ENCODE results near the gene OXGR1. TPM values are rescaled to one million over a fixed set of nuclear protein-coding genes. Genes with fewer than 3 reads are reported as not detected.
"Not testable (repeated sequence)": the region's sequence is repeated elsewhere in the genome, so short reads cannot be mapped to it uniquely, and the experiment has no call there.

The OXGR1 gene
- total RNA-seq, 1 experiment from 2014 or later, result not detected

GRCh38 chr13:97000295-97000925 is 6.1 kb upstream of the OXGR1 start:
- Histone ChIP-seq H3K36me3 (no peaks in the 10 kb centered on the region), H3K4me3 (no peak overlapping the region), H3K27me3 (replicated peaks) (peaks cover 27% of the 10 kb centered on the region), H3K9me3 (replicated peaks) (no peaks in the 10 kb centered on the region), H3K4me1 (replicated peaks) (peaks cover 26% of the 10 kb centered on the region), H3K27ac (no peak overlapping the region)
- DNase-seq (ENCODE audit: low read depth in 1 of 2, low spot score in 2 of 2), result no peak

- peaks cover 14% of the 10 kb centered on the region for H3K4me1 ChIP-seq (replicated peaks)
- no peak for DNase-seq (ENCODE audit: low read depth in 1 of 2, low spot score in 2 of 2)
These were observed 4.8 kb upstream of the OXGR1 start for GRCh38 chr13:96999091-96999490.

DNA sequence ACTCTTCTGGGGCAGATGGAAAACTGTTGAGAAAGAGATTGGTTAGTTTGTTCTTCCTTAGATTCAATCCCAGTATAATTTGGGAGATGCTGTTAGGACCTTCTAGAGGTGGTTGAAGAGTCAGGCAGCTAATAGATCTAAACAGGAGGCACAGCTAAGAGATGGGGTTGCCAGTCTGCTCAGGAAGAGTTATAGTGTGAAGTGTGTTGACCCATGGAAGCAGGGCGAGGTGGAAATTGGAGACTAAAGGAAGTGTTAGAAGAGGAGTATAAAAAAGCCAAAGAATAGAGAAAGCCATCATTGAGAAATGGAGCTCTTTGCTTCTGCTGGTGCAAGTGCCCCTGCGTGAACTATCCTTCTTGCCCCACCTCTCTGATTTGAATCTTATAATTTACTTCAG is 3.8 kb upstream of the OXGR1 start:
- H3K27me3 ChIP-seq (replicated peaks), result peaks cover 48% of the 10 kb centered on the region
- H3K27ac ChIP-seq, result no peak overlapping the region
- no peak for DNase-seq (ENCODE audit: low read depth in 1 of 2, low spot score in 2 of 2)
- no peaks in the 10 kb centered on the region for H3K9me3 ChIP-seq (replicated peaks)
- H3K36me3 ChIP-seq, result no peaks in the 10 kb centered on the region
- peaks cover 6% of the 10 kb centered on the region for H3K4me1 ChIP-seq (replicated peaks)
- H3K4me3 ChIP-seq, result no peak overlapping the region

More at GRCh38 chr13:96999091-96999490, 4.8 kb upstream of the OXGR1 start:
- no peaks in the 10 kb centered on the region for H3K9me3 ChIP-seq (replicated peaks)
- H3K27me3 ChIP-seq (replicated peaks), result peaks cover 37% of the 10 kb centered on the region
- H3K36me3 ChIP-seq, result no peaks in the 10 kb centered on the region
- no peak overlapping the region for H3K27ac ChIP-seq
- H3K4me3 ChIP-seq, result no peak overlapping the region

DNA sequence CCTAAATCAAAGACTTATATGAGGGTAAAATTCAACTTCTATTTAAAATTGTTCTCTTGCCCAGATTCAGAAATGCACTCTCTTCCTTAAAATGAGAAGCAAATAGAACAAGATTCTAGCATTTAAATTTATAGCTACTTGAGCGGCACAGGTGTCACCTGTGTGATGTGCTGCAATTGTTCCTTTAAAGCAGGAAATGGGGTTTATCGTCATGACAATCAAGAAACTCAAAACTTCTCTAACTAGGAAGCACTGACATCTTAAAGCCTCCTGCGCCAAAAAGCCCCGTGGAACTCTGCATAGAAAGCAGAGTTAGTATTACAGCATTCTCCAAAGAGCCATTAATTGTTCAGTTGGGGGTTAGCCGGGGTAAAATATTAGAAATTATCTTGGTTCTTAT is 2.6 kb upstream of the OXGR1 start:
- Histone ChIP-seq H3K4me3 (no peak overlapping the region), H3K4me1 (replicated peaks) (peaks cover 4% of the 10 kb centered on the region; the same call in 1 of the 2 replicates), H3K27ac (no peak overlapping the region), H3K9me3 (replicated peaks) (no peaks in the 10 kb centered on the region), H3K27me3 (replicated peaks) (peaks cover 54% of the 10 kb centered on the region), H3K36me3 (no peaks in the 10 kb centered on the region)
- DNase-seq (ENCODE audit: low read depth in 1 of 2, low spot score in 2 of 2), result no peak

DNA sequence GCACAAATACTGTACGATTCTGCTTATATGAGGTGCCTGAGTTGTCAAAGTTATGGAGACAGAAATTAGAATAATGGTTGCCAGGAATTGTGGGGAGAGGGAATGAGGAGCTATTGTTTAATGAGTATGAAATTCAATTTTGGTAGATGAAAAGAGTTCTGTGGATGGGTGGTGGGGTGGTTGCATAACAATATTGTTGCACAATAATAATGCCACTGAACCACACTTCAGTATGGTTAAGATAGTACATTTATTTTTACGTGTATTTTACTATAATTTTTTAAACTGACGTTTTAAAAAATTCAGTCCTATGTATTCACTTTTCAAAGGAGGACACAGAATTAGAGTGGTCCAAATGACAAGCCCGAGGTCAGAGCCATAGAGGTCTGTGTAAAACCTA is 1.8 kb upstream of the OXGR1 start:
- H3K27ac ChIP-seq, result no peak overlapping the region
- H3K4me3 ChIP-seq, result no peak overlapping the region
- H3K4me1 ChIP-seq (replicated peaks), result peaks cover 4% of the 10 kb centered on the region; the same call in 1 of the 2 replicates
- no peak for DNase-seq (ENCODE audit: low read depth in 1 of 2, low spot score in 2 of 2)
- H3K9me3 ChIP-seq (replicated peaks), result no peaks in the 10 kb centered on the region
- peaks cover 59% of the 10 kb centered on the region for H3K27me3 ChIP-seq (replicated peaks)
- no peaks in the 10 kb centered on the region for H3K36me3 ChIP-seq

DNA sequence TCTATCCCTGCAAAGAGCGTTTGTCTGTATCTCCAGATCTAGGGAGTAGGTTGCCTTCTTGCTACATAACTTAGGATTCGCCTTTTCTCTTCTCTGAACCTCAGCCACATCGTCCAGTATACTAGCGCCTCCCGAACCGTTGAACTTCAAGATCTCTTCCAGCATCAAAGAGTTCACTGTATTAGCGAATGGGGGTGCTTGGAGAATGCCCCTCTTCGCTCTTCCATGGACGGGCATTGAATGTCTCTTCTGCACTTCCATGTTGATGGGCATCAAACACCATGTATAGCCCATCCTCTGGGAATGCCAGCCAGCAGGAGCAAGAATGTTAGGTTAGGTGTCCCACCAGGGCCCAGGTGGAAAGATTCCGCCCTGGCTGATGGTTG is 575 bp upstream of the OXGR1 start:
- H3K36me3 ChIP-seq, result no peaks in the 10 kb centered on the region
- DNase-seq (ENCODE audit: low read depth in 1 of 2, low spot score in 2 of 2), result no peak
- H3K27ac ChIP-seq, result no peak overlapping the region
- H3K4me1 ChIP-seq (replicated peaks), result peaks cover 4% of the 10 kb centered on the region; the same call in 1 of the 2 replicates
- no peak overlapping the region for H3K4me3 ChIP-seq
- H3K27me3 ChIP-seq (replicated peaks), result peaks cover 61% of the 10 kb centered on the region
- H3K9me3 ChIP-seq (replicated peaks), result no peaks in the 10 kb centered on the region

DNA sequence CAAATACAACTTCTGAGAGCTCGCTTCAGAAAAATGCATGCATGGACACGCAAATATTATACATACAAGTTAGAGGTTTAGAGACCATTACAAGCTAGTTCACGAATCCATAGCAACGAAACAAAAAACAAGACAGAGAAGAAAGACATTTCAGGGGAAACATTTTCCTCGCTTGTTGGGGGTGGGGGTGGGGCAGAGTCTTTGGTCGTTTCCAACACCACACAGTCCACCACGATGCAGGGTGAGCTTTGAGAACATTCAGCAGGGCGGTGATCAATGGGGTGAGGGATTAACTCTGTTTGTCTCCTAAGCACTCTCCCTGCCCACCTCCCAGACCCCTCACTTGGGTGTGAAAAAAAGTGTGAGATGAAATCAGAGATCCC is 651 bp downstream of the OXGR1 start:
- H3K27ac ChIP-seq, result no peak overlapping the region
- no peaks in the 10 kb centered on the region for H3K9me3 ChIP-seq (replicated peaks)
- H3K4me3 ChIP-seq, result no peak overlapping the region; the same call in 1 of the 2 replicates

DNA sequence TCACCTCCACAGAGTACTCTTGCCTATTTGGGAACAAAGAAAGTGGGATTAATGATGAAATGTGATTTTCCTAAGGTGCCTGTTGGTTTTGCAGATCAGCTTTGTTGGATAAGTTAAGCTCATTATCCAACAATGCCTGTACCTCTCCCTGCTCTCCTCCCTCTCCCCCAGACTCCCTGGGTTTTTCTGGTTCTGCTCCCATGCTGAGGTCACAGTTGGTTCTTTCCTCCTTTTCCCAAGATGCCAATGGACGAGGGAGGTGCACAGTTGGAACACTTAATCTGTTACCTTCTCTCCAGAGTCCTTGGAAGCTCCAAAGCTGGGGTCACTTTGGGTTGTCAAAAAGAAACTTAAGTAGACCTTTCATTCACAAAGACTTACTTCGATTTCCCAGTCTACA is 1.6 kb downstream of the OXGR1 start:
- no peaks in the 10 kb centered on the region for H3K36me3 ChIP-seq
- no peaks in the 10 kb centered on the region for H3K9me3 ChIP-seq (replicated peaks)
- peaks cover 59% of the 10 kb centered on the region for H3K27me3 ChIP-seq (replicated peaks)
- DNase-seq (ENCODE audit: low read depth in 1 of 2, low spot score in 2 of 2), result no peak
- H3K4me1 ChIP-seq (replicated peaks), result peaks cover 4% of the 10 kb centered on the region; the same call in 1 of the 2 replicates
- no peak overlapping the region for H3K27ac ChIP-seq
- no peak overlapping the region for H3K4me3 ChIP-seq

More for the DNA sequence above, 651 bp downstream of the OXGR1 start:
- peaks cover 4% of the 10 kb centered on the region; the same call in 1 of the 2 replicates for H3K4me1 ChIP-seq (replicated peaks)
- no peaks in the 10 kb centered on the region for H3K36me3 ChIP-seq
- H3K27me3 ChIP-seq (replicated peaks), result peaks cover 62% of the 10 kb centered on the region
- DNase-seq (ENCODE audit: low read depth in 1 of 2, low spot score in 2 of 2), result no peak

DNA sequence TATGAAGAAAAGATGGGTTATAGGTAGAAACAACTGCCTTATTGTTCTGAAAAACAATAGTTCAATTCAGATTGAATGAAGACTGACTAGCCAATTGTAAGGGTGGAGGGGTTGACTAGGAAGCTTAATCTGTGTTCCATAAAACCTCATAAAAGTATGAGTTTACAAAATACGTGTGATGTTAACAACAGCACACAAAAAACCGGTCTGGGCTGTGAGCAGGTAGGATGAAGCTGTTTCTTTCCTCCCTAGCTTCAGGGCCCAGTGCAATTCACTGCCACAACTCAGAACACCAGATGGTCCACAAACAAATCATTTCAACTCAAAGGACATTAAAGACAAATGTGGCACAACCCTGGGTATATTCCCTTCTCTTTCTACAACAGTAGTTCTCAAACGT is 3.2 kb downstream of the OXGR1 start:
- Histone ChIP-seq H3K36me3 (no peaks in the 10 kb centered on the region), H3K4me1 (replicated peaks) (peaks cover 4% of the 10 kb centered on the region; the same call in 1 of the 2 replicates), H3K27me3 (replicated peaks) (peaks cover 47% of the 10 kb centered on the region), H3K9me3 (replicated peaks) (no peaks in the 10 kb centered on the region), H3K4me3 (no peak overlapping the region), H3K27ac (no peak overlapping the region)
- DNase-seq (ENCODE audit: low read depth in 1 of 2, low spot score in 2 of 2), result no peak

DNA sequence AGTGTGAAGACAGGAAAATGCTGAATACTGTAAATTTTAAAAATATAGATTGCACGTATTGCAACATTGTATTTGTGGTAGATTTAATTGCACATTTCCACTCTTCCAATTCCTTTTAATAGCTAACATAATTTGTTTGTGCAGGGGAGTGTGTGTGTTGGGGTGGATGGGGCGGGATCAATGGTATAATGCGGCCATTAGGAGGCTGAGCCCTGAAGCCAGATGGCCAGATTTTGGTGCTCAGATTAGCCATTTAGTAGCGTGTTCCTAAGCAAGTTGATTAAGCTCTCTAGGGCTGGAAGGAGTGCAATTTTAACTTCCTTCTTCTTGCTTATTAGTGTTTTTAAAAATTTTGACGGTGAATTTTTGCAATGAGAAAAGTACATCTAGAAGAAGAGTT is 5.8 kb downstream of the OXGR1 start:
- DNase-seq (ENCODE audit: low read depth in 1 of 2, low spot score in 2 of 2), result no peak
- Histone ChIP-seq H3K27ac (no peak overlapping the region), H3K36me3 (no peaks in the 10 kb centered on the region), H3K4me1 (replicated peaks) (no peaks in the 10 kb centered on the region), H3K9me3 (replicated peaks) (no peaks in the 10 kb centered on the region), H3K4me3 (no peak overlapping the region), H3K27me3 (replicated peaks) (peaks cover 24% of the 10 kb centered on the region)

DNA sequence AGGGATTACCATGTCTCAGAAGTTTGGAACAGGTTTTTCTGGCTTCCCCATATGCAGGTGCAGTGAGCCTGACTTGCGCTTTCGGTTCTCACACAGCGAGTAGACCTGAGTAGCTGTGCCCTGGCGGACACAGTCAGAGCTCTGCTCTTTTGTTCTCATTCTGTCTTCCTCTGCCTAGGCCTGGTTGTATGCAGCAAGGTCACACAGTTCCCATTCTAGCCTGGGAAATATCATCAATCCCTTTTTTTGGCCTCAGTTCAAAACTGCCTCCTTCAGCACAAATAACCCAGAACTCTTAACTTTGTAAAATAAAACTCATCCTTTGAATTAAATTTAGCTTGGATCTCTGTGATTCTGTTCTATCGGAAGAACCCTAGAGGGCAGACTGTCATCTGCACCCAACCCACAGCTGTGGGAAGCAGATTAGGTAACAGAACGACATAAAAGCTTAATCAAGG is 10.2 kb downstream of the OXGR1 start:
- Histone ChIP-seq H3K27ac (no peak overlapping the region), H3K27me3 (replicated peaks) (peaks cover 6% of the 10 kb centered on the region), H3K4me3 (no peak overlapping the region), H3K9me3 (replicated peaks) (no peaks in the 10 kb centered on the region), H3K4me1 (replicated peaks) (no peaks in the 10 kb centered on the region), H3K36me3 (no peaks in the 10 kb centered on the region)
- DNase-seq (ENCODE audit: low read depth in 1 of 2, low spot score in 2 of 2), result no peak

DNA sequence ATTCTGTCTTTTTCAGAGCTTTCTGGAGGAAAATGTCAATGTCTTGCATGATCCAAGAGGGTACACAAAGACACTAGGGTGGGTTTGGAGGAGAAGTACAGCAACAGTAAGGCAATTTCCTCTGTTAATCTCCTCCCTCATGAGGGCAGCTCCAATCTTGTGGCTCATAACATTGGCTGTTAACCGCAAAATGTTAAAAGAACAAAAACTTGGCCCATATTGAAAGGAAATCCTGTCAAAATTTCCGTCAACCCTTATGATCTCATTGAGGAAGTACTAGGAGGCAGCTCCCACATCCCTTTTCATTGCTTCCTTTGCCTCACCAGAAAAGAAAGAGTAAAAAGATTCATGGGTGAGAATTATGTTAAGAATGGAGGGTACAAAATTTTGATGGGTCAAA is 11.6 kb downstream of the OXGR1 start:
- Histone ChIP-seq H3K4me1 (replicated peaks) (no peaks in the 10 kb centered on the region), H3K9me3 (replicated peaks) (no peaks in the 10 kb centered on the region), H3K27me3 (replicated peaks) (no peaks in the 10 kb centered on the region; the same call in 1 of the 2 replicates), H3K36me3 (no peaks in the 10 kb centered on the region), H3K4me3 (no peak overlapping the region), H3K27ac (no peak overlapping the region)
- DNase-seq (ENCODE audit: low read depth in 1 of 2, low spot score in 2 of 2), result no peak

DNA sequence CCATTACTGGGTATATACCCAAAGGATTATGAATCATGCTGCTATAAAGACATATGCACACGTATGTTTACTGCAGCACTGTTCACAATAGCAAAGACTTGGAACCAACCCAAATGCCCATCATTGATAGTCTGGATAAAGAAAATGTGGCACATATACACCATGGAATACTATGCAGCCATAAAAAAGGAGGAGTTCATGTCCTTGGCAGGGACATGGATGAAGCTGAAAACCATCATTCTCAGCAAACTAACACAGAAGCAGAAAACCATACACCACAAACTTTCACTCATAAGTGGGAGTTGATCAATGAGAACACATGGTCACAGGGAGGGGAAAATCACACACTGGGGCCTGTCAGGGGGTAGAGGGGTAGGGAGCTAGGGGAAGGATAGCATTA is 14.4 kb downstream of the OXGR1 start:
- H3K9me3 ChIP-seq (replicated peaks); H3K4me3 ChIP-seq; H3K4me1 ChIP-seq (replicated peaks); H3K27ac ChIP-seq; H3K27me3 ChIP-seq (replicated peaks); H3K36me3 ChIP-seq; DNase-seq (ENCODE audit: low read depth in 1 of 2, low spot score in 2 of 2): not testable (repeated sequence)

GRCh38 chr13:96968027-96968426 is 26.2 kb downstream of the OXGR1 start:
- no peak overlapping the region for H3K27ac ChIP-seq
- no peaks in the 10 kb centered on the region for H3K27me3 ChIP-seq (replicated peaks)
- no peaks in the 10 kb centered on the region for H3K9me3 ChIP-seq (replicated peaks)
- no peak for DNase-seq (ENCODE audit: low read depth in 1 of 2, low spot score in 2 of 2)
- no peaks in the 10 kb centered on the region for H3K4me1 ChIP-seq (replicated peaks)
- H3K4me3 ChIP-seq, result no peak overlapping the region
- H3K36me3 ChIP-seq, result no peaks in the 10 kb centered on the region
